IgD-negative memory B cell (primary cell): ENCODE data around the gene KCNH2. TPM values are rescaled to one million over a fixed set of nuclear protein-coding genes. Genes with fewer than 3 reads are reported as not detected.

Experiments used
- H3K27ac Mint-ChIP-seq, 3 donors: one replicate each; pipeline ENCODE4 v1.8.0; 2020 to 2022; ENCODE audit warnings: mild to moderate bottlenecking in 3 of 3, mixed read lengths in 3 of 3, moderate library complexity in 1 of 3
- H3K27me3 Mint-ChIP-seq: one replicate; pipeline ENCODE4 v1.8.0; 2021; ENCODE audit warnings: mixed read lengths
- H3K36me3 Mint-ChIP-seq: one replicate; pipeline ENCODE4 v1.8.0; 2020; ENCODE audit warnings: mild to moderate bottlenecking, mixed read lengths
- H3K4me1 Mint-ChIP-seq, 3 donors: one replicate each; pipeline ENCODE4 v1.8.0; 2020 to 2022; ENCODE audit warnings: mixed read lengths in 3 of 3, mild to moderate bottlenecking in 1 of 3
- H3K4me3 Mint-ChIP-seq, 4 donors: one replicate each; pipeline ENCODE4 v1.8.0; 2020 to 2022; ENCODE audit warnings: mild to moderate bottlenecking in 4 of 4, mixed read lengths in 4 of 4, moderate library complexity in 3 of 4
- H3K9me3 Mint-ChIP-seq, 3 donors: one replicate each; pipeline ENCODE4 v1.8.0; 2020 to 2021; ENCODE audit warnings: mixed read lengths in 3 of 3, mild to moderate bottlenecking in 1 of 3
- polyA plus RNA-seq: library from polyadenylated mRNA; unstranded; fragments of 300-500 nt; fragmentation: Illumina TruSeq; gene quantifications from one replicate; pipeline ENCODE4 v1.2.3, GENCODE V29; 2021

KCNH2 gene
- polyA plus RNA-seq, 1 donor from 2014 or later: 2.5 TPM

DNA sequence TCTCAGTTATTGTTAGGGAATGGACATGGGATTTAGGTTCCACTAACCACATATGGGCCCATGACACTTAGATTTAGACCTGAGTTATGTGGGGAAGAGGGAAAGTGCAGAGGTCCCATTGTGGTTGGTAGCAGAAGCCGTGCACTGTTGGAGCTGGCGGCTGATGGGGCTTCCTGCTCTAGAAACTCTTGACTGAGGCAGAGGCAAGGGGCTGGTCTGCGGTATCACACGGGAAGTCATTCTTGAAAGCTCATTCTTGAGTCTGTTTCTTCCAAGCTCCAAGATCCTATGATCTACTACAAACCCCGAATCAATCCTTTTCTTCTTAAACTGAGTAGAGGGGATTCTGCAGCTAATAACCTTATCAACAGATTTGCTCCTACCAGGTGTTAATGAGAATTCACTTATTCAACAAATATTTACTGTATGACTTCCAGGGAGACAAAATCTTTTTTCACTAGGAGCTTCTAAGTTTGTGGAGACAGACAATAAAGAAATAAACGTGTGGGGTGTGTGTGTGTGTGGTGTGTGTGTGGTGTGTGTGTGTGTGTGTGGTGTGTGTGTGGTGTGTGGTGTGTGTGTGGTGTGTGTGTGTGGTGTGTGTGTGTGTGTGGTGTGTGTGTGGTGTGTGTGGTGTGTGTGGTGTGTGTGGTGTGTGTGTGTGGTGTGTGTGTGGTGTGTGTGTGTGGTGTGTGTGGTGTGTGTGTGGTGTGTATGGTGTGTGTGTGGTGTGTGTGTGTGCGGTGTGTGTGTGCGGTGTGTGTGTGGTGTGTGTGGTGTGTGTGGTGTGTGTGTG, 68.7 kb downstream of the KCNH2 start:
- H3K36me3 Mint-ChIP-seq: no peaks in the 10 kb centered on the region
- H3K4me3 Mint-ChIP-seq: no peak overlapping the region
- H3K27me3 Mint-ChIP-seq: peaks cover 26% of the 10 kb centered on the region
- peaks cover 5 to 6% (median 6%) of the 10 kb centered on the region in 3 donors for H3K4me1 Mint-ChIP-seq
- H3K27ac Mint-ChIP-seq: peak overlapping the region in 1 of 3 donors; percentile 43
- no peaks in the 10 kb centered on the region for H3K9me3 Mint-ChIP-seq

DNA sequence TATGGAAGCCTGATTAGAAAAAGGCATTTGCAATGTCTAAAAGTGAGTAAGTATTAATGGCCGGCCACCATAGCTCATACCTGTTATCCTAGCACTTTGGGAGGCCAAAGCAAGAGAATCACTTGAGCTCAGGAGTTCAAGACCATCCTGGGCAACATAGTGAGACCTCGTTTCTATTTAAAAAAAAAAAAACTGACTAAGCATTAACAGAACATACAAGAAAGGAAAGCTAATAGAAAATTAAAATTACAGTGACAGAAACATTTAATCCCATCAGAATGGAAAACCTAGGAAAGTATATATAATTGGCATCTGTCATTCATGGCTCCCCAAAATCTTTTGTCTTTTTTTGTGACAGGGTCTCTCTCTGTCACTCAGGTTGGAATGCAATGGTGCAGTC, 69.9 kb downstream of the KCNH2 start:
- Mint-ChIP-seq H3K4me3 (no peak overlapping the region), H3K4me1 (peaks cover 10 to 13% (median 12%) of the 10 kb centered on the region in 3 donors), H3K27me3 (peaks cover 31% of the 10 kb centered on the region), H3K27ac (no peak overlapping the region), H3K9me3 (peaks cover 0 to 2% (median 0%) of the 10 kb centered on the region in 3 donors), H3K36me3 (no peaks in the 10 kb centered on the region)

DNA sequence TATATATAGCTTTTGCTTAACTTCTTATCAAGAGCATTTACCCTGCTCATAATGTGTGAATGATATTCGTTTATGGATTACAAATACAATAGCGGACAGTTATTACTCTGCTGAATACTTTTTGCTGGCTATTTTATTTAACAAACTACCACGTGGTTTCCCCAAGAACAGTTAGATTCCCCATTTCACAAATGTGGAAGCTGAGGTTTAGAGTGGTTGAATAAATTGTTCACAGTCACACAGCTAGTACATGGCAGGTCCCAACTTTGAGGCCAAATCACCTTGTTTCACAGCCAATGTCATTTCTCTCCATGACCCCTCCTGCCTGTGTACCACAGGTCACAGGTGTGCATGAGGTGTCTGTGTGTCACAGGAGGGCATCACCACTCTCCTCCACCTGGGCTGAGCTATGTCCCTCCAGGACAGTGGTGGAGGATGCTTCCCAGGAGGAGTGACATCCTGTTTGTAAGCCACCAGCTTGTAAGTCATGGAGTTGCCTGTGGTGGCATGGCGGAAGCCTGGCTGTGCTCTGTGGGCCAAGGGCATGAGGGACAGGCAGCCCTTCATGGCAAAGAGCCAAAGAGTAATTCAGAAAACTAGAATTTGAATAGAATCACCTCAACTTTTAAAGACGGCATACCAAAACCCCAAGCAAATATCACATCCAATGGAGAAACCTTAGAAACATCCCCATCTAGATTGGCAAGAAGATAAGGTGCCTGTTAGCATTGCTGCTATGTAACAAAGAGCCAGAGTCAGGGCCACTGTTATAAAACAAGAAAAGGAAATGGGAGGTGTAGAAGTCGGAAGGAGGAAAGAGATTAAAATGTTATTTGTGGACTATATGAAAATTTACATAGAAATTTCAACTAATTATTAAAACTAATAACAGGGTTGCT, 73.9 kb downstream of the KCNH2 start:
- peaks cover 5% of the 10 kb centered on the region for H3K36me3 Mint-ChIP-seq
- peaks cover 34% of the 10 kb centered on the region for H3K27me3 Mint-ChIP-seq
- H3K4me1 Mint-ChIP-seq: peaks cover 15 to 30% (median 24%) of the 10 kb centered on the region in 3 donors
- H3K27ac Mint-ChIP-seq: peak overlapping the region in 1 of 3 donors; percentile 10
- peaks cover 0 to 2% (median 0%) of the 10 kb centered on the region in 3 donors for H3K9me3 Mint-ChIP-seq
- peak overlapping the region in 2 of 4 donors; percentile 14 to 50 for H3K4me3 Mint-ChIP-seq

DNA sequence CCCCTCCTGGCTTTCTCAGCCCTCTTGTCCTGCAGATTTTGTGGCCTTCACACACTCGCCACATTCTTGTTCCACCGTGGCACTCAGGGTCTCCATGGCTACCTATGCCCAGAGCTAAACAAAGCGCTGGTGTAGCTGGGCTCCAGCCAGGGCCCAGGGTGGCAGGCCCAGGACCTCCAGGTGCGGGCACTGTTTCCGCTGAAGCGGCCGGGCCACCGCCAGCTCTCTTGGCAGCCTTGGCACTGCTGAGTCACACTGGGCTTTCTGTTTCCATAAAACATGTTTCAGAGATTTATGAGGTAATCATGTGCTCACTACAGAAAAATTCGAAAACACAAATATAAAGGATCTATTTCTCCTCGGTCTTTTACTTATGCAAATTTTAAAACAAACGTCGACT, 74.5 kb downstream of the KCNH2 start:
- Mint-ChIP-seq H3K36me3 (peaks cover 5% of the 10 kb centered on the region), H3K4me3 (peak overlapping the region in 1 of 4 donors; percentile 14), H3K4me1 (peaks cover 14 to 29% (median 25%) of the 10 kb centered on the region in 3 donors), H3K9me3 (peaks cover 0 to 2% (median 0%) of the 10 kb centered on the region in 3 donors), H3K27ac (peak overlapping the region in 1 of 3 donors; percentile 10), H3K27me3 (peaks cover 32% of the 10 kb centered on the region)

DNA sequence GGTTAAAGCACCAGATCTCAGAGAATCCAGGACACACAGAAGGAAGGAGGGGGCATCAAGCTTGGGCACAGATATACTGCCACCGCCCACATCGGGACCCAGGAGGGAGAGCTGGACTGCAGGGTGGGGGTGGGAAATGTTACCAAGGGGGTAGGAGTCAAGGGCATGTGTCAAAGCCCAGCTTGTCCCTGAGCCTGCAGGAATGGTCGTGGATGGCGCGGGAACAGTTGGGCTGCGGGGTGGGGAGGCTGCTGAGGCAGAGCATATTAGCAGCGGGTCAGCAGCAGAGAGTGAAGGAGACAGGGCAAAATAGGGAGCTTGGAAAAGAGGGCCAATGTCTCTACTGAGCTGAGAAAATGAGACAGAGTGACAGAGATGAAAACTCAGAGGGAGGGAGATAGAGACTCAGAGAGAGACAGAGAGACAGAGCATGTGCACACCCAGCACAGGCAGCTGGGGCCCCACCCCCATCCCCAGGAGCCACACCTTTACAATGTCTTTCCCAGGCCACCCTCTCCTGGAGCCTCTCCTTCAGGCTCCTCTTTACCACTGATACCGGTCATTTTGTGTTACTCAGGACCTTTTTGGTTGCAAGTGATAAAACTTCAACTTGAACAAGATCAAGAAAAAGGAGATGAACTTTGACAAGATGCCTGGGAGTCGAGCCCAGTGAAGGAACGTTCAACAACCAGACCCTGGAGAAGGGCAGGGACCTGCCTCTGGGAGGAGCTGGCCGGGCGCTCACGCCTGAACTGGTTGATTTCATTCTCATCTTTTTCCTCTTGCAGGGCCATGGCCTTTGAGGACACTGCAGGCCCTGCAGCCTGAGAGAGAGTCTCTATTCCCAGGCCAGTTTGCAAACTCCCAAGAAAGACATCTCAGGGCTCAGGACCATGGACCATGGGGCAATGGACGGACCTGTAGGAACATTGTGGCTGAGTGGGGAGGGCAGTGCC, 75.8 kb downstream of the KCNH2 start:
- Mint-ChIP-seq H3K4me1 (peaks cover 24 to 41% (median 33%) of the 10 kb centered on the region in 3 donors), H3K36me3 (peaks cover 5% of the 10 kb centered on the region), H3K27me3 (peaks cover 26% of the 10 kb centered on the region), H3K27ac (no peak overlapping the region), H3K4me3 (peak overlapping the region in 1 of 4 donors; percentile 42), H3K9me3 (peaks cover 0 to 2% (median 0%) of the 10 kb centered on the region in 3 donors)

DNA sequence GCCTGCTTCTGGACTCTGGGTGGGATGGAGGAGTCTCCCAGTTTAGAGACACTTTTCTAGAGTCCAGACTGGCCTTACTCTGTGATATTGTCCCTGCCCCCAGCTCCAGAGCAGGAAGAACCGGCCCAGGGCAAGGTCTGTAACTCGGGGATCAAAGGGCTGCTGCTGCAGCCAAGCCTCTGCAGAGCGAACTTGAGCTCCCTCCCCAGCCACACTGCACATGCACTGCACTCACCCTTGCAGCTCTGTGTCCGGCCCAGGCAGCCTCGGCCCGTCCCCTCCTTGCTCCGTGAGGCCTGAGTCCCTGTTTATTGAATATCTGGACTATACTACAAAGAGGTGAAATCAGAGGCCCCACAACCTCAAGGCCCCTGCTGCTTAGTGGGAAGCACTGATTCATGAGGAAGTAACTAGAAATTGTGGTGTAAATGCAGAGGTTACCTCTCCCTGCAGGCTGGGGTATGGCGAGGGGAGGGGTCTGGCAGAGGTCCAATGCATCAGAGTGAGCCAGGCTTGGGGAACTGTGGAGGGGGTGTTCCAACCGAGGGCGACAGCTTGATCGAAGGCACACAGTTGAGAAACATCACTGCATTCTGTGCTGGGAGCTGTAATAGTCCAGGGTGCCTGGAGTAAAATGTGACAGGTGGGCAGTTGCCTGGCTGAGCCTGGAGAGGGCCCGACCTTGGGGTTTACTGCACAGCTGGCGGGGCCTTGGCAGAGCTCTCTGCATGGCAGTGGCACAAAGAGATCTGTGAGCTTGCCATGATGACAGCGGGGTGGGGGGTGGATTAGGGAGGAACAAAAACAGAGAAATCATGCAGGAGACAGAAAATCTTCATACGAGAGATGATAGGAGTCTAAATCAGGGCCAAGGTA, 76.7 kb downstream of the KCNH2 start:
- Mint-ChIP-seq H3K27me3 (peaks cover 22% of the 10 kb centered on the region), H3K27ac (no peak overlapping the region), H3K4me3 (peak overlapping the region in 2 of 4 donors; percentile 34 to 65), H3K36me3 (peaks cover 5% of the 10 kb centered on the region), H3K4me1 (peaks cover 30 to 51% (median 39%) of the 10 kb centered on the region in 3 donors), H3K9me3 (peaks cover 0 to 2% (median 0%) of the 10 kb centered on the region in 3 donors)

DNA sequence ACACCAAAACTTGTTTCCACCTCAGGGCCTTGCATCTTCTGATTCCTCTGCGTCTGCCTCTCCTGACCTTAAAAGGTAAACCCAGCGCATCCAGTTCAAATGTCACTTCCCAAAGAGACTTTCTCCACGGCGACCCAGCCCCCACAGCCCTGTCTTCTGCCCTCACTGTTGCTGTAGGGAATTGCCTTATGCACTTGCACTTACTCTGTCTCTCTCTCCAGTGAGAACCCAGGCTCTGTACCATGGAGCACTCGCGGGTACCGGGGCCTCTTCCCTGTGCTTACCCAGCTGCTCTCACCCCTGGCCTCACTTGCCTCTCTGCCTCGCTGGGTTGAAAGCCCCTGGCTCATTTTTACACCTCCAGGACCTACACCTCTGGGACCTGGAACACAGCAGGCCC, 77.4 kb downstream of the KCNH2 start:
- Mint-ChIP-seq H3K27ac (peak overlapping the region in 1 of 3 donors; percentile 81), H3K4me3 (peak overlapping the region in 1 of 4 donors; percentile 33), H3K9me3 (peaks cover 0 to 2% (median 2%) of the 10 kb centered on the region in 3 donors), H3K36me3 (peaks cover 5% of the 10 kb centered on the region), H3K4me1 (peaks cover 37 to 58% (median 46%) of the 10 kb centered on the region in 3 donors), H3K27me3 (peaks cover 16% of the 10 kb centered on the region)

DNA sequence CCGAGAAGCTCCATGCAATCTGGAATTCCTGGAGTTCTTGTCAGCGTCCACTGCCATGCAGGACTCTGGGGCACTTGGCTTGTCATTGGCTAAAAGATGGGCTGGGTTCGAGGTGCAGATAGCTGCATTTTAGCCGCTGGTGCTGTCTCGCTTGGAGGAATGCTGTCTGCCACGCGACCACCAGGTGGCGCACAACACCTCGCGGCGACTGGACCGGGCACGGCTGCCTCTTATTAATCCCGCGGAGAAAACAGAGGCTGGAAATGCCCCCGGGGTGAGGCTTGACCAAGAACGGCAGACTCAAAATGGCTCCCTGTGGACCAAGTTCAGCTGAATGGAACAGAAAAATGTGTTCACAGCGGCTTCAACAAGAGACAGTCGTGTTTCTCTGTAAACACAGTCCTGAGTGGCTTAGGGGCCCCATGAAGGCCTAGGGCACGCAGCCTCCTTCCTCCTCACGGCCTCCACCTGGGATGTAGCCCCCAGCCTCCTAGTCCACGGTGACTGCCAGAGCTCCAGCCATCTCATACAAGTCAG, 79.6 kb downstream of the KCNH2 start:
- H3K4me3 Mint-ChIP-seq: peak overlapping the region; percentile 77 to 93 (median 84)
- peaks cover 33 to 55% (median 44%) of the 10 kb centered on the region in 3 donors for H3K4me1 Mint-ChIP-seq
- peaks cover 11% of the 10 kb centered on the region for H3K27me3 Mint-ChIP-seq

DNA sequence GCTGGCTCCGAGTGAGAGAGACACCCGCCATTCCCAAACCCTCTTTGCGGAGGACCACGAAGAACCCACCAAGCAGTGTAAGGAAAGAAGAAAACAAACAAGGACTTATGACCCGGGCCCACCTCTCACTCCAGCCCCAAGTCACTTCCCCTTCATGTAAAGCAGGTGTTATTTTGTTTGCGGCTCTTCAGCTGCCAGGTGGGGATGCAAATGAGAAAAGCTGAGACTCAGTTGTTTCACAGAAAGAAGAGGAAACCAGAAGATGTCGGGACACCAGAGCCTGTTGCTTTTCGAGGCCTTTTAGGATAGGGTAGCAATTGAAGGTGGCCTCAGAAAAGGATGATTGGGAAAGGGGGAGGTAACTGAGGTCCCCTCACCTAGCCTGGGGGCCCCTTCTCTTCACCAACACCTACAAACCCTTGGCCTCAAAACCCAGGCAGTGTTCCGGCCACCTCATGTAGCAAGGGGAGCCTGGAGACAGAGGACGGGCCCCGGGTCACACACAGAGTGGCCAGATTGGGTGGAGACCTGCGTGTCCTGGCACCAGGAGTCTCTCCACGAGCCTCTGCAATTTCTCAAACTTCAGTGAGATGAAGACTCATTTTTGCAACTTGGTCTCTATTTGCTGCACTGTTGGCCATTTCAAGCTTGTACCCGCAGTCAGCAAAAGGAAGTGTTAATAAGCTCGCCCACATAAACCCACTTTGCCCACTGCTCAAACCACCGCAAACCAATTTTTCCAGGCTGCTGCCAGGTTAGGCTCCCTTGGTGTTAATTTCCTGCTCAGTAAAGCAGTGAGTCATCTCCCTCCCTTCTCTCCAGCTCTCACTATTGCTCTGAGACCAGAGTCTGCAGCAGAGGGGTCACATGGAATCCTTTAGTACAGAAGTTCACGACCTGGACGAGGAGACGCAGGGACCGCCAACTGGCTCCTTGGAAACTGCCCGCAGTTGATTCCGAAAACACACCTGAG, 80.3 kb downstream of the KCNH2 start:
- peak overlapping the region; percentile 77 to 93 (median 84) for H3K4me3 Mint-ChIP-seq

More for the DNA sequence above, 79.6 kb downstream of the KCNH2 start:
- peaks cover 10% of the 10 kb centered on the region for H3K36me3 Mint-ChIP-seq
- H3K27ac Mint-ChIP-seq: peak overlapping the region; percentile 87 to 94 (median 91)
- peaks cover 4 to 8% (median 6%) of the 10 kb centered on the region in 3 donors for H3K9me3 Mint-ChIP-seq

DNA sequence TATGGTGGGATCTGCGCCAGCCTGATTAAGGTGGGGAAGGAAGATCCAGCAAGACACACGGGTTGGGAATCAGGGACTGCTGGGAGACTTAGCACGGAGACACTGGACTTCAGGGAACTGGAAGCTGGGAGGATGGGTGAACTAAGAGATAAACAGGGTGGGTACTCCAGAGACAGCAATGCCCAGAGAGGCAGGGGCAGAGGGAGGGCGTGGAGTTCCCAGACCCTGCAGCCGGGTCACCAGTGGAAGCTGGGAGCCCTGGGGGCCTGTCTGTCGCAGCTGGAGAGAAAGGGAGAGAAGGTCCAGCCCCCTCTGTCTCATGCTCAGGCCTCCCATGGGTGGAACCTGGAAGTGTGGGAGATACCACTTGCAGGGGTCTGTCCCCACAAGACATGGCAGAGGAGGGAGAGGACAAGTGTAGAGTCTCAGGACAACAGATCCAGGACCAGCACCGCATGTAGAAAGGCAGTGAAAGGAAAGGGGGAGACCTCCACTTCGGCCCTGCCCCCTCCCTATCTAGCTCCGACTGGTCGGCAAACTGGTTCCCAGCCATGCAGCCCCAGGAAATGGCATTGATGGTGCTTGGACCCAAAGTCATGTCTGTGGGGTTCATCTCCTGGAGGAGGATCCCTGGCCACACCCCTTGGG, 81.4 kb downstream of the KCNH2 start:
- peak overlapping the region in 3 of 4 donors; percentile 77 to 93 (median 92) for H3K4me3 Mint-ChIP-seq
- peaks cover 8% of the 10 kb centered on the region for H3K27me3 Mint-ChIP-seq
- peaks cover 12% of the 10 kb centered on the region for H3K36me3 Mint-ChIP-seq
- peaks cover 35 to 59% (median 45%) of the 10 kb centered on the region in 3 donors for H3K4me1 Mint-ChIP-seq
- peak overlapping the region; percentile 87 to 94 (median 91) for H3K27ac Mint-ChIP-seq
- H3K9me3 Mint-ChIP-seq: peaks cover 6 to 13% (median 8%) of the 10 kb centered on the region in 3 donors

More for the DNA sequence above, 80.3 kb downstream of the KCNH2 start:
- peak overlapping the region; percentile 87 to 94 (median 91) for H3K27ac Mint-ChIP-seq
- peaks cover 10% of the 10 kb centered on the region for H3K36me3 Mint-ChIP-seq
- peaks cover 6 to 13% (median 8%) of the 10 kb centered on the region in 3 donors for H3K9me3 Mint-ChIP-seq
- H3K27me3 Mint-ChIP-seq: peaks cover 10% of the 10 kb centered on the region
- peaks cover 32 to 56% (median 44%) of the 10 kb centered on the region in 3 donors for H3K4me1 Mint-ChIP-seq

DNA sequence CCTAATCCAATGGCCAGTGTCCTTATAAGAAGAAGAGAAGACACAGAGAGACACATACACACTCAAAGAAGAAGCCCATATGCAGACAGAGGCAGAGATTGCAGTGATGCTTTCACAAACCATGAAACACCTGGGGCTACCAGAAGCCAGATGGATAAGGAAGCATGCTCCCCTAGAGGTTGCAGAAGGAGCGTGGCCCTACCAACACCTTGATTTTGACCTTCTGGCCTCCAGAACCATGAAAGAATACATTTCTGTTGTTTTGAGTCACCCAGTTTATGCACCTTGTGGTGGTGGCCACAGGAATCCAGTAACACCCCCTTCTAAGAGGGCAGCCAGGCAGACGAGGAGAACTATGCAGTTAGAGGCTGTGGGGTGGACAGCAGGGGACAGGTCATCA, 82.3 kb downstream of the KCNH2 start:
- Mint-ChIP-seq H3K27me3 (peaks cover 5% of the 10 kb centered on the region), H3K4me3 (peak overlapping the region in 3 of 4 donors; percentile 56 to 92 (median 81)), H3K9me3 (peaks cover 6 to 13% (median 8%) of the 10 kb centered on the region in 3 donors), H3K36me3 (peaks cover 10% of the 10 kb centered on the region), H3K27ac (peak overlapping the region in 2 of 3 donors; percentile 90 to 91), H3K4me1 (peaks cover 42 to 59% (median 45%) of the 10 kb centered on the region in 3 donors)
